ENCODE results near the gene MINAR1. TPM values are rescaled to one million over a fixed set of nuclear protein-coding genes. Genes with fewer than 3 reads are reported as not detected.

MINAR1 gene
- total RNA-seq, 1 donor from 2014 or later: 0.65 TPM

GRCh38 chr15:79463781-79464270 is 31.7 kb downstream of the MINAR1 start:
- H3K4me1 Mint-ChIP-seq: no peaks in the 10 kb centered on the region
- DNase-seq: peak; percentile 35
- no peak overlapping the region for H3K4me3 Mint-ChIP-seq
- H3K36me3 Mint-ChIP-seq (ENCODE audit: low read depth): no peaks in the 10 kb centered on the region
- H3K27ac Mint-ChIP-seq: no peak overlapping the region
- intact Hi-C loops (cut with micrococcal nuclease): no loop called here
- H3K9me3 Mint-ChIP-seq: no peaks in the 10 kb centered on the region
- H3K27me3 Mint-ChIP-seq: no peaks in the 10 kb centered on the region

DNA sequence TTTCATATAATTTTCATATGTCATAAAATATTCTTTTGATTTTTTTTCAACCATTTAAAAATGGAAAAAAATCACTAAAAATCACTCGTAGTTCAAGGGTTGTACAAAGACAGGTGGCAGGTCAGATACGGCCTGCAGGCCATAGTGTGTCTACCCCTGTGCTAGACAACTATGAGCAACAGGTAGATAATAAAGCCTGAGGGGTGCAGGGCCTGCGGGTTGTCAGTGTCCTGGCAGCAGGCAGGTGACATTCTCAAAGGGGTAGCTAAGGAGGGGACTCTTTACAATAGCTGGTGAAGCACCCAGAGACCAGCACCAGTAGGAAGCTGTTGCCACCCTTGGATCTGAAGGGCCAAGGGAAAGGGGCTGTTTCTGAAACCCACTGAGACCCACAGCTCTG is 34.4 kb downstream of the MINAR1 start:
- Mint-ChIP-seq H3K27ac (no peak overlapping the region), H3K36me3 (ENCODE audit: low read depth) (no peaks in the 10 kb centered on the region), H3K9me3 (no peaks in the 10 kb centered on the region), H3K4me1 (no peaks in the 10 kb centered on the region), H3K4me3 (no peak overlapping the region), H3K27me3 (no peaks in the 10 kb centered on the region)
- intact Hi-C loops (cut with micrococcal nuclease): no loop called here
- DNase-seq: no peak

- Mint-ChIP-seq H3K9me3 (no peaks in the 10 kb centered on the region), H3K36me3 (ENCODE audit: low read depth) (no peaks in the 10 kb centered on the region), H3K4me1 (no peaks in the 10 kb centered on the region), H3K4me3 (no peak overlapping the region), H3K27me3 (no peaks in the 10 kb centered on the region), H3K27ac (no peak overlapping the region)
- DNase-seq: no peak
- intact Hi-C loops (cut with micrococcal nuclease): no loop called here
Measured at GRCh38 chr15:79467865-79468586, 35.9 kb downstream of the MINAR1 start.

- Mint-ChIP-seq H3K36me3 (ENCODE audit: low read depth) (no peaks in the 10 kb centered on the region), H3K27me3 (peaks cover 5% of the 10 kb centered on the region), H3K4me1 (no peaks in the 10 kb centered on the region), H3K27ac (no peak overlapping the region), H3K4me3 (no peak overlapping the region), H3K9me3 (no peaks in the 10 kb centered on the region)
- intact Hi-C loops (cut with micrococcal nuclease): no loop called here
- no peak for DNase-seq
Measured at GRCh38 chr15:79472446-79472845, 40.3 kb downstream of the MINAR1 start.

- Mint-ChIP-seq H3K27me3 (peaks cover 5% of the 10 kb centered on the region), H3K4me1 (no peaks in the 10 kb centered on the region), H3K9me3 (no peaks in the 10 kb centered on the region), H3K27ac (no peak overlapping the region), H3K36me3 (ENCODE audit: low read depth) (no peaks in the 10 kb centered on the region), H3K4me3 (no peak overlapping the region)
- intact Hi-C loops (cut with micrococcal nuclease): no loop called here
- DNase-seq: no peak
Measured at GRCh38 chr15:79474252-79474651, 42.1 kb downstream of the MINAR1 start.

- no peaks in the 10 kb centered on the region for H3K4me1 Mint-ChIP-seq
- H3K36me3 Mint-ChIP-seq (ENCODE audit: low read depth): no peaks in the 10 kb centered on the region
- intact Hi-C loops (cut with micrococcal nuclease): no loop called here
- DNase-seq: peak; percentile 19
- no peak overlapping the region for H3K4me3 Mint-ChIP-seq
- H3K27ac Mint-ChIP-seq: no peak overlapping the region
- H3K9me3 Mint-ChIP-seq: no peaks in the 10 kb centered on the region
- peaks cover 5% of the 10 kb centered on the region for H3K27me3 Mint-ChIP-seq
Measured at GRCh38 chr15:79475306-79475705, 43.2 kb downstream of the MINAR1 start.

DNA sequence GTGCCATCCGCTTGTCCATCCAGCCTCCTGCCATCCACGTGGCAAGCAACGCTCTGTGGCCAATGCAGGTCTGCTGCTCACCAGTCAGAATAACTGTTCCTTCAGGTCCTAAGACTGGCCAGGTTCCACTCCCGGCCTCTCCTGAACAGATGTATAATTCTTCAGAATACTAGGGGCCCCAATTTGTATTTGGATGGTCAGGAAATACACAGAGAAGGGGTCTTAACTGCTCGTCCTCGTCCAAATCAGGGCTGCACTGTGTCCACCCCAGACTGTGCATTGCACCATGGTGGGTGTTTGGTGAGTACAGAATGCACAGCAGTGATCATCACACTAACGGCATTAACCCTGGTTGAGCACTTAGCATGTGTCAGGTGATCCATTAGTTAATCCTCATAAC is 46.0 kb downstream of the MINAR1 start:
- Mint-ChIP-seq H3K9me3 (no peaks in the 10 kb centered on the region), H3K27me3 (peaks cover 10% of the 10 kb centered on the region), H3K36me3 (ENCODE audit: low read depth) (no peaks in the 10 kb centered on the region), H3K4me1 (no peaks in the 10 kb centered on the region), H3K4me3 (no peak overlapping the region), H3K27ac (no peak overlapping the region)
- DNase-seq: peak; percentile 19
- intact Hi-C loops (cut with micrococcal nuclease): no loop called here

DNA sequence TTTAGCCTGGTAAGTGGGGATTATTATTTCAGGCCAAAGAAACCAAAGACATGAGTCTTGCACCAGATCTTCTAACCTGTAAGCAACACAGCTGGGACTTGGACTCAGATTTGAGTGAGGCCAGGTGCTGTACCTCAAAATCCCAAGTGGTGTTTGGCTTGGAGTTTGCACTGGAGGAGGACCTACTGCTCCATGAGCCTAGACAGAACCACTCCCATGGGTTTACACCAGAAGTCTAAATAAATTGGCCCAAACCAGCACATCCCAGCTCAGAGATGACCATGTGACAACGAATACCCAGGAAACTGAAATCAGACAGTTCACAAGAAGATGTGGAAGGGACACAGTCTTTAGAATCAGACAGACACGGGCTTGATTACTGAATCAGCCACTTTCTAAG is 47.5 kb downstream of the MINAR1 start:
- Mint-ChIP-seq H3K9me3 (no peaks in the 10 kb centered on the region), H3K36me3 (ENCODE audit: low read depth) (no peaks in the 10 kb centered on the region), H3K27me3 (peaks cover 12% of the 10 kb centered on the region), H3K4me3 (no peak overlapping the region), H3K4me1 (no peaks in the 10 kb centered on the region), H3K27ac (no peak overlapping the region)
- peak; percentile 19 for DNase-seq
- intact Hi-C loops (cut with micrococcal nuclease): no loop called here

- Mint-ChIP-seq H3K4me3 (no peak overlapping the region), H3K9me3 (no peaks in the 10 kb centered on the region), H3K4me1 (no peaks in the 10 kb centered on the region), H3K27ac (no peak overlapping the region), H3K36me3 (ENCODE audit: low read depth) (no peaks in the 10 kb centered on the region), H3K27me3 (peaks cover 12% of the 10 kb centered on the region)
- DNase-seq: peak; percentile 41
- intact Hi-C loops (cut with micrococcal nuclease): no loop called here
Measured at GRCh38 chr15:79481793-79482192, 49.7 kb downstream of the MINAR1 start.

Other genes with a start within 250 kb of the MINAR1 start
- gene ANKRD34C, start 149.6 kb upstream of the MINAR1 start, total RNA-seq: not detected in 2 replicates
- 53.9 and 54.3 TPM in 2 replicates for gene TMED3, start 121.2 kb upstream of the MINAR1 start, total RNA-seq